PC-9 (cell line): ENCODE measurements around the gene KRT76.

Experiments used
- EZH2 ChIP-seq: fragments of 200-600 bp; sonication (generic); IDR thresholded peaks from 2 replicates; pipeline ENCODE4 v1.8.0; 2017; ENCODE audit warnings: antibody characterized with exemption, low read depth
- TF ChIP-seq, protein P1 (sequence below): fragments of 200-600 bp; sonication (generic); conservative IDR thresholded peaks from 2 replicates; pipeline ENCODE4 v1.6.1; 2017; ENCODE audit warnings: mixed run types, antibody characterized with exemption, mild to moderate bottlenecking, moderate library complexity

DNA sequence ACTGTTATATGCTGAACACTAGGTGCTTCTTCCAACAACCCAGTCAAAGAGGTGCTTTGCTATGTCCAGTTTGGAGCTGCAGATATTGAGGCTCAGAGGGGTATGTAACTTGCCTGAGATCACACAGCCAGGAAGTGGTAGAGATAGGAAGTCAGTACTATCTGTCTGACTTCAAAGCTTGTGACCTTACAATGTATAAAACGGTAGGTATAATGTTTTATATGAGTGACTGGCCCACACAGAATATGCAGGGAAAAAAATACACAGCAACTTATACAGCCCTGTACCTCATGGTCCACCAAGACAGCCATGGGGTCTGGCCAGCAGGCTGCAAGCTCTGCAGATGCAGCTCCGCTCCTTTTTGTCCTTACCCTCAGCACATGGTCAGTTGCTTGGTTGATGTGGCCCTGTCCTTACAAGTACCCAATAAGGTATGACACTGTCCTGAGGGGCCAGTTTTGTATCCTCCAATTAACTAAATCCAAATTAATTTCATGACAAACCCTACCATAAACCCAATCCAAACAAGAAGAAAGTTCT, 40.6 kb upstream of the KRT76 start:
- TF ChIP-seq, protein P1, sequence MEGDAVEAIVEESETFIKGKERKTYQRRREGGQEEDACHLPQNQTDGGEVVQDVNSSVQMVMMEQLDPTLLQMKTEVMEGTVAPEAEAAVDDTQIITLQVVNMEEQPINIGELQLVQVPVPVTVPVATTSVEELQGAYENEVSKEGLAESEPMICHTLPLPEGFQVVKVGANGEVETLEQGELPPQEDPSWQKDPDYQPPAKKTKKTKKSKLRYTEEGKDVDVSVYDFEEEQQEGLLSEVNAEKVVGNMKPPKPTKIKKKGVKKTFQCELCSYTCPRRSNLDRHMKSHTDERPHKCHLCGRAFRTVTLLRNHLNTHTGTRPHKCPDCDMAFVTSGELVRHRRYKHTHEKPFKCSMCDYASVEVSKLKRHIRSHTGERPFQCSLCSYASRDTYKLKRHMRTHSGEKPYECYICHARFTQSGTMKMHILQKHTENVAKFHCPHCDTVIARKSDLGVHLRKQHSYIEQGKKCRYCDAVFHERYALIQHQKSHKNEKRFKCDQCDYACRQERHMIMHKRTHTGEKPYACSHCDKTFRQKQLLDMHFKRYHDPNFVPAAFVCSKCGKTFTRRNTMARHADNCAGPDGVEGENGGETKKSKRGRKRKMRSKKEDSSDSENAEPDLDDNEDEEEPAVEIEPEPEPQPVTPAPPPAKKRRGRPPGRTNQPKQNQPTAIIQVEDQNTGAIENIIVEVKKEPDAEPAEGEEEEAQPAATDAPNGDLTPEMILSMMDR, result no peak
- no peak for TF ChIP-seq EZH2
